HL-60 (cell line): Measurements from ENCODE around the gene RAB36.

Experiments
- DNase-seq, 2 experiments: peaks; one replicate each; pipeline ENCODE4 v3.0.0-alpha.2; 2010 to 2020; ENCODE audit warnings: low read depth in 1 of 2, low spot score in 1 of 2
- H3K27ac ChIP-seq: fragments of 250-450 bp; sonication (Bioruptor Pico); replicated peaks from 2 replicates; pipeline ENCODE4 v1.5.1; 2020; ENCODE audit warnings: mild to moderate bottlenecking, moderate library complexity
- H3K27me3 ChIP-seq: fragments of 250-450 bp; sonication (Bioruptor Pico); 2 replicates; pipeline ENCODE4 v1.5.1; 2021; ENCODE audit warnings: mild to moderate bottlenecking, moderate library complexity; ENCODE audit not compliant: insufficient read depth, poor library complexity, severe bottlenecking
- H3K4me3 ChIP-seq: replicated peaks from 2 replicates; pipeline ENCODE4 v1.5.1; 2011; ENCODE audit warnings: mild to moderate bottlenecking, control low read depth, low read length; ENCODE audit not compliant: insufficient read depth
- GABPA ChIP-seq: IDR thresholded peaks from 2 replicates; pipeline ENCODE4 v1.6.1; 2012; ENCODE audit warnings: low read depth
- POLR2AphosphoS5 ChIP-seq: IDR thresholded peaks from 2 replicates; pipeline ENCODE4 v1.6.1; 2012; ENCODE audit warnings: low read depth
- SPI1 ChIP-seq: IDR thresholded peaks from 2 replicates; pipeline ENCODE4 v1.6.1; 2012; ENCODE audit warnings: low read depth, mild to moderate bottlenecking, borderline replicate concordance
- TF ChIP-seq, protein P1 (sequence below): IDR thresholded peaks from 2 replicates; pipeline ENCODE4 v1.6.1; 2012; ENCODE audit warnings: low read depth; ENCODE audit not compliant: insufficient replicate concordance
- TF ChIP-seq, protein P2 (sequence below): IDR thresholded peaks from one replicate; pipeline ENCODE4 v1.5.1; 2011; ENCODE audit warnings: low read length, control low read depth, inconsistent platforms; ENCODE audit not compliant: insufficient read depth

Gene RAB36

DNA sequence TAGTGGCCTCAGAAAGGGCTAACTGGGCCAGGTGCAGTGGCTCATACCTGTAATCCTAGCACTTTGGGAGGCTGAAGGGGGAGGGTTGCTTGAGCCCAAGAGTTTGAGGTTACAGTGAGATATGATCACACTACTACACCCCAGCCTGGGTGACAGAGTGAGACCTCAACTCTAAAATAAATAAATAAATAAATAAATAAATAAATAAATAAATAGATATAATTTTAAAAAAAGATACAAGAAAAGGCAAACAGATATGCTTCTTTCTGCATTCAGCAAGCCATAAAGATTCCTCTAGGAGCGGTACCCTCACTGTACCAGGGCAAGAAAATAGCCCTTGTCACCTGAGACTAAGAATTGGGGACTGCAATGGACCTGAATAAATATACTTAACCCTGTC lies 2.2 kb upstream of the RAB36 start:
- TF ChIP-seq, protein P1, sequence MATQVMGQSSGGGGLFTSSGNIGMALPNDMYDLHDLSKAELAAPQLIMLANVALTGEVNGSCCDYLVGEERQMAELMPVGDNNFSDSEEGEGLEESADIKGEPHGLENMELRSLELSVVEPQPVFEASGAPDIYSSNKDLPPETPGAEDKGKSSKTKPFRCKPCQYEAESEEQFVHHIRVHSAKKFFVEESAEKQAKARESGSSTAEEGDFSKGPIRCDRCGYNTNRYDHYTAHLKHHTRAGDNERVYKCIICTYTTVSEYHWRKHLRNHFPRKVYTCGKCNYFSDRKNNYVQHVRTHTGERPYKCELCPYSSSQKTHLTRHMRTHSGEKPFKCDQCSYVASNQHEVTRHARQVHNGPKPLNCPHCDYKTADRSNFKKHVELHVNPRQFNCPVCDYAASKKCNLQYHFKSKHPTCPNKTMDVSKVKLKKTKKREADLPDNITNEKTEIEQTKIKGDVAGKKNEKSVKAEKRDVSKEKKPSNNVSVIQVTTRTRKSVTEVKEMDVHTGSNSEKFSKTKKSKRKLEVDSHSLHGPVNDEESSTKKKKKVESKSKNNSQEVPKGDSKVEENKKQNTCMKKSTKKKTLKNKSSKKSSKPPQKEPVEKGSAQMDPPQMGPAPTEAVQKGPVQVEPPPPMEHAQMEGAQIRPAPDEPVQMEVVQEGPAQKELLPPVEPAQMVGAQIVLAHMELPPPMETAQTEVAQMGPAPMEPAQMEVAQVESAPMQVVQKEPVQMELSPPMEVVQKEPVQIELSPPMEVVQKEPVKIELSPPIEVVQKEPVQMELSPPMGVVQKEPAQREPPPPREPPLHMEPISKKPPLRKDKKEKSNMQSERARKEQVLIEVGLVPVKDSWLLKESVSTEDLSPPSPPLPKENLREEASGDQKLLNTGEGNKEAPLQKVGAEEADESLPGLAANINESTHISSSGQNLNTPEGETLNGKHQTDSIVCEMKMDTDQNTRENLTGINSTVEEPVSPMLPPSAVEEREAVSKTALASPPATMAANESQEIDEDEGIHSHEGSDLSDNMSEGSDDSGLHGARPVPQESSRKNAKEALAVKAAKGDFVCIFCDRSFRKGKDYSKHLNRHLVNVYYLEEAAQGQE: no peak
- TF ChIP-seq SPI1: no peak
- Histone ChIP-seq H3K27ac (no peak overlapping the region), H3K4me3 (no peak overlapping the region), H3K27me3 (no peaks in the 10 kb centered on the region)
- DNase-seq: no peak

DNA sequence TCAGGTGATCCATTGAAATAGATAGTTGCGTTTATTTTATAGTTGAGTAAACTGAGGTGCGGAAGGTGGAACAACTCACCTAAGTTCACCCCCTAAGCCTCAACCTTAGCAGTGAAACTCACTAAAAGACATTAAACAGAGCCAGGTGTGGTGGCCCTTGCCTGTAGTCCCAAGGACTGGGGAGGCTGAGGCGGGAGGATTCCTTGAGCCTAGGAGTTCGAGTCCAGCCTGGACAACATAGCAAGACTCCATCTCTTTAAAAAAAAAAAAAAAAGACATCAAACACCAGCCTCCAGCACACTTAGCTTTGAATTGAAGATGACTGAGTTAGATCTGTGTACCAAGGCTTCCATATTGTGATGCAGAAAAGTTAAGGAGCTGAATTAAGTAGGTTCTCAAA lies 845 bp upstream of the RAB36 start:
- no peak for TF ChIP-seq POLR2AphosphoS5
- TF ChIP-seq, protein P2, sequence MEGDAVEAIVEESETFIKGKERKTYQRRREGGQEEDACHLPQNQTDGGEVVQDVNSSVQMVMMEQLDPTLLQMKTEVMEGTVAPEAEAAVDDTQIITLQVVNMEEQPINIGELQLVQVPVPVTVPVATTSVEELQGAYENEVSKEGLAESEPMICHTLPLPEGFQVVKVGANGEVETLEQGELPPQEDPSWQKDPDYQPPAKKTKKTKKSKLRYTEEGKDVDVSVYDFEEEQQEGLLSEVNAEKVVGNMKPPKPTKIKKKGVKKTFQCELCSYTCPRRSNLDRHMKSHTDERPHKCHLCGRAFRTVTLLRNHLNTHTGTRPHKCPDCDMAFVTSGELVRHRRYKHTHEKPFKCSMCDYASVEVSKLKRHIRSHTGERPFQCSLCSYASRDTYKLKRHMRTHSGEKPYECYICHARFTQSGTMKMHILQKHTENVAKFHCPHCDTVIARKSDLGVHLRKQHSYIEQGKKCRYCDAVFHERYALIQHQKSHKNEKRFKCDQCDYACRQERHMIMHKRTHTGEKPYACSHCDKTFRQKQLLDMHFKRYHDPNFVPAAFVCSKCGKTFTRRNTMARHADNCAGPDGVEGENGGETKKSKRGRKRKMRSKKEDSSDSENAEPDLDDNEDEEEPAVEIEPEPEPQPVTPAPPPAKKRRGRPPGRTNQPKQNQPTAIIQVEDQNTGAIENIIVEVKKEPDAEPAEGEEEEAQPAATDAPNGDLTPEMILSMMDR: no peak
- TF ChIP-seq, protein P1: no peak
- no peak for TF ChIP-seq SPI1
- TF ChIP-seq GABPA: no peak
- no peak for DNase-seq
- Histone ChIP-seq H3K27me3 (no peaks in the 10 kb centered on the region), H3K27ac (no peak overlapping the region), H3K4me3 (no peak overlapping the region)

DNA sequence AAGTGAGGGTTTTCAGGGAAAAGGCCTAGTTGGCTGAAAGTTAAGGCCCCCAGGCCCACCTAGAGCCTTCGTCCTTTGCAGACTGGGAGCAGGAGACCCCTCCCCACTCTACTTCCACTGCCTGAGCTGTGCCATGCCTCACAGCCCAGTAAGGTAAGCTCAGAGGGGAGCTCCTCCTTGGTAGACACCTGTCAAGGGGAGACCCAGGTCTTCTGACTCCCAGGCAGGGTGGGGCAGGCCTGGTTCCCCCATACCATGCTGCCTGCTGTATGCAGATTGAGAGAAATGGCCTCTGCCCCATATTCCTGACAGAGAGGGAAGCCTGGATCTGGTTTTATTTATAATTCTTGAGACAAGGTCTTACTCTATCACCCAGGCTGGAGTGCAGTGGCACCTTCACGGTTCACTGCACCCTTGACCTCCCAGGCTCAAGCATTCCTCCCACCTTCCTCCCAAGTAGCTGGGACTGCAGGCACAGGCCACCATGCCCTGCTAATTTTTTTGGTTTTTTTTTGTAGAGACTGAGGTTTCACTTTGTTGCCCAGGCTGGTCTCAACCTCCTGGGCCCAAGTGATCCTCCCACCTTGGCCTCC lies 697 bp downstream of the RAB36 start:
- no peak for DNase-seq
- Histone ChIP-seq H3K4me3 (no peak overlapping the region), H3K27ac (no peak overlapping the region), H3K27me3 (no peaks in the 10 kb centered on the region)
- TF ChIP-seq POLR2AphosphoS5: no peak
- TF ChIP-seq, protein P2: no peak
- TF ChIP-seq, protein P1: no peak
- no peak for TF ChIP-seq SPI1
- TF ChIP-seq GABPA: no peak
